ENCODE results near the gene GNAZ. TPM values are rescaled to one million over a fixed set of nuclear protein-coding genes. Genes with fewer than 3 reads are reported as not detected.

GNAZ gene
- total RNA-seq, 4 donors from 2014 or later = 5.6 to 21.6 (median 12.1) TPM

DNA sequence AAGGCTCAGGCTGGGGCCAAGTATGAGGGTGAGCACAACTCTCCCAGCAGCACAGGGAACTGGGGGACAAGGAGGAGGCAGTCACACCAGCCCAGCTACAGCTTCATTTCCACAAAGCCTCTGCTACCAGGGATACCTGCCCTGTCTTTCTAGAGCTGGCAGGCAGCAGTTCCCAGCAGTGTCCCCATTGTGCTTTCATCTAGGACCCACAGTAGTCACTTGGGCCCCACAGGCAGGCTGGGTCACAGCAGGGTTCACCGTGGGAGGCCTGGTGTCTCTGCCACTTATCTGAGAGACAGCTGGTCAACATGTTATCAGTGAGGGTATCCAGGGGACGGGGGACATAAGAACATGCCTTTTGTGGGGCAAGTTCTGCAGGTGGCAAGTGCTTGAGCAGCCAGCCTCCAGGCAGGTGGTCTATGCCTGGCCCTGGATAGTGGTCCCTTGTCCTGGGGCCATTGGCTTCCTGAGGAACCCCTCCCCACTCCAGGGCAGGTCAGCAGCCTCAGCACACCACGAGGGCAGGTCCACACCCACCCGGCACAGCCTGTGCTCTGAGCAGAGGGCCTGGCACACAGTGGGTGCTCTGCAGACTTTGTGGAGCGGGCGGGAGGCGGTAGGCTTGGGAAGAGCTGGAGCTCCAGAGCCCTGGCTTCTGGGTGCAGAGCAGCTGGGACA is 29.9 kb downstream of the GNAZ start:
- no peak overlapping the region for H3K27ac ChIP-seq
- no peaks in the 10 kb centered on the region for H3K27me3 ChIP-seq

DNA sequence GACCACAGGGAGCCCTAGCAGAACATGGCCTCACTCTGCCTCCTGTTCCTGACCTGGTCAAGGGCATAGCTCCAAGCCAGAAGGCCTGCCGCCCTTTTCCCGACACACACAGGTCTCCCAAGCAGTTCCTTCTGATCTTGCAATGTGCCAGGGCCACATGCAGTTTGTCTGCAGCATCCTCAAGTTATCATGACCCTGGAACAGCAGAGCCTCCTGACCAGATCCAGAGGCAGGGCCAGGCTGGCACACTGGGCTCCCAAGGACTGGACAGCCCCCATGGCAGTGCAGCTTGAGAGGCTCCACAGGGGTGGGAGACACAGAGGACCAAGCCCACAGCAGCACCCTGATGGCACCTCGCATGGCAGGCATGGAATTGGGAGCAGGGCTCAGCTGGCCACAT is 31.2 kb downstream of the GNAZ start:
- no peak overlapping the region for H3K4me3 ChIP-seq
- TF ChIP-seq CTCF (IDR thresholded peaks at IDR 0.05) = no peak
- no peak for TF ChIP-seq POLR2A (IDR thresholded peaks at IDR 0.05)
- intact Hi-C loops (cut with DNase I; ENCODE audit: low total_unique reads) = no loop called here
- H3K27me3 ChIP-seq = no peaks in the 10 kb centered on the region
- DNase-seq = no peak
- no peak overlapping the region for H3K27ac ChIP-seq
- no peaks in the 10 kb centered on the region for H3K36me3 ChIP-seq
- H3K4me1 ChIP-seq = peaks cover 0 to 18% of the 10 kb centered on the region in 2 donors
- no peaks in the 10 kb centered on the region for H3K9me3 ChIP-seq

More for the DNA sequence above, 29.9 kb downstream of the GNAZ start:
- intact Hi-C loops (cut with DNase I; ENCODE audit: low total_unique reads) = no loop called here
- H3K4me3 ChIP-seq = no peak overlapping the region
- H3K9me3 ChIP-seq = no peaks in the 10 kb centered on the region
- no peak for DNase-seq
- peaks cover 0 to 18% of the 10 kb centered on the region in 2 donors for H3K4me1 ChIP-seq
- no peaks in the 10 kb centered on the region for H3K36me3 ChIP-seq
- TF ChIP-seq CTCF (IDR thresholded peaks at IDR 0.05) (no peak), POLR2A (IDR thresholded peaks at IDR 0.05) (no peak)

DNA sequence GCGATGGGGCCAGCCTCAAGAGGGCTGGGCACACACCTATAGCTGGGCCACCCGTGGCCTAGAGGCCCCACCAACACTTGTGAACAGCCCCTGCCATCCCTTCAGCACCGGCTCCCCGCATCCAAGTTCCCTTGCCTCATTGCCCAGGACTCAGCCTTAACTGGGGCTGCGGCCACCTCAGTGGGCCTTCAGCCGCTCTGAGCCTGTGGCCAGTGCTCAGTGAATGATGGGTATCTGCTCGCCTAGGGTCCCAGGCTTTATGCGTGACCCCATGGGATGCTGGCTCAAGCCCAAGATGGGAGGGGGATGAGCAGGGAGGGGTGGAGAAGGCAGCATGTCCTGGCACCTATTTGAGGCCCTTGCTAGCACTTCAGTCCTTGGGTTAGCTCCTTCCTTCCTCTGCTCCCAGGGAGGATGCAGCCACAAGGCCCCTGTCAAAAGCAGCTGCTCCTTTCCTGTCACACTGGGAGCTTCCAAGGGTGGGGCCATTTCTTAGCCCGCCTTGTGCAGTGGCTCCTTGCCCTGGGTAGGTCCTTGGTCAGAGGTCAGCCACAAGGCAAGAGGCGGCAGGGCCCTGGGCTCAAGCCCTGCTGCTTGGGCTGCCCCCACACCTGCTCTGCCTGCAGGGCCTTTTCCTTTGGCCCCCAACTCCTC is 31.8 kb downstream of the GNAZ start:
- Histone ChIP-seq H3K4me1 (peaks cover 0 to 18% of the 10 kb centered on the region in 2 donors), H3K27ac (no peak overlapping the region)
- no peak for TF ChIP-seq POLR2A (IDR thresholded peaks at IDR 0.05)
- TF ChIP-seq CTCF (IDR thresholded peaks at IDR 0.05) = no peak

DNA sequence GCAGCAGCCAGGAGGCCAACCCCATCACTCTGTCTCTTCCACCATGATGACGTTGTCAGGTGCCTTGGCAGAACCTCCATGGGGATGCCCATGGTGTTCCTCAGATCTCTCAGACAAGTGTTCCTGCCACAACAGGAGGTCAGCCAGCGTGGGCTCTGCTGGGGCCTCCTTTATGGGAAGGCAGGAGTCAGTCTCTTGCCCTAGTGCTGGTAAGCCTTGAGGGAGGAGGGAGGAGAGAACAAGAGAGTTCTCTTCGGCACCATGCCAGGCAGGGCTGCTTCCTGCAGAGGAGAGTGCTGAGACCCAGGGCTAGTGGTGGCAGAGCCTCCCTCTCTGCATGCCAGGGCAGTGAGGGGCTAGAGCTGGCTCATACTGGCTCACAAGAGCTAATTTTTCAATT is 32.5 kb downstream of the GNAZ start:
- peaks cover 0 to 16% of the 10 kb centered on the region in 2 donors for H3K4me1 ChIP-seq
- no peak overlapping the region for H3K4me3 ChIP-seq
- no peaks in the 10 kb centered on the region for H3K36me3 ChIP-seq
- H3K9me3 ChIP-seq = no peaks in the 10 kb centered on the region
- H3K27ac ChIP-seq = no peak overlapping the region
- intact Hi-C loops (cut with DNase I; ENCODE audit: low total_unique reads) = no loop called here
- DNase-seq = no peak
- no peaks in the 10 kb centered on the region for H3K27me3 ChIP-seq
- no peak for TF ChIP-seq CTCF (IDR thresholded peaks at IDR 0.05)
- no peak for TF ChIP-seq POLR2A (IDR thresholded peaks at IDR 0.05)

More for the DNA sequence above, 31.8 kb downstream of the GNAZ start:
- Histone ChIP-seq H3K27me3 (no peaks in the 10 kb centered on the region), H3K36me3 (no peaks in the 10 kb centered on the region), H3K4me3 (no peak overlapping the region), H3K9me3 (no peaks in the 10 kb centered on the region)
- intact Hi-C loops (cut with DNase I; ENCODE audit: low total_unique reads) = no loop called here
- no peak for DNase-seq

DNA sequence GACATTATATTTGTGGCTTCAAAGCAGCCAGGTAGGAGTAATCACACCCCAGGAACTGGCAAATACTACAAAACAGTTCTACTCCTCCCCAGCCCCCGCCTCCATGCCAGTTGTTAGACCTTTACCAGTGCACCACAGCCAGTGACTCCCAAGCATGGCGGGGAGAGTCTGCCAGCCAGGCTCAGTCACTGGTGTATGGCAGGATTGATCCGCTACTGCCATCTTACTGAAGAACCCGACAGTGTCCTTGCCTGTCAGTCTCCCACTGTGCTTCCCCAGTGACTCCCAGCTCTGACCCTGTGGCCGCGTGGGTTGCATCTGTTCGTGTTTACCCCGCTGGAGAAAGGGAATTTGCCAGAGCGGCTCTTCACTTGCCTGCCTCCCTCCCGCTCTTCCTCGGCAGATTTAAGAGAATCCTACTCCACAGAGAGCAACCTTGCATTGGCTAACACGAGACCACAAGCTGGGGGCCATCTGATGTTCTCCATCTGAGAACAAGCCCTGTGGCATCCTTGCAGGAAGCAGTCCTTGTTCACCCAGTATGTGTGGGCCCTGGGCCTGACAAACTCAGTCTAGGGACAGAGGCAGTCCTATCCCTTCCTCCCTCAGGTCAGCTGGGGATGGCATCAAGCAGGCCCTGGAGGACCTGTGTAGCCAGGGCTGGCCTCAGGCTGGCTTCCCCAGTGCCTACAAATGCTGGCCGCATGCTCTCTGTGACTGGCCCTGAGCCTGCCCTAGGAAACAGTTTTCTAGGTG is 33.1 kb downstream of the GNAZ start:
- Histone ChIP-seq H3K27me3 (no peaks in the 10 kb centered on the region), H3K4me1 (peaks cover 0 to 10% of the 10 kb centered on the region in 2 donors), H3K27ac (no peak overlapping the region), H3K9me3 (no peaks in the 10 kb centered on the region), H3K4me3 (no peak overlapping the region), H3K36me3 (no peaks in the 10 kb centered on the region)
- DNase-seq = no peak
- intact Hi-C loops (cut with DNase I; ENCODE audit: low total_unique reads) = no loop called here
- TF ChIP-seq CTCF (IDR thresholded peaks at IDR 0.05) = no peak
- no peak for TF ChIP-seq POLR2A (IDR thresholded peaks at IDR 0.05)
